Hepatocyte (in vitro differentiated cells): Measurements from ENCODE around the gene LAMTOR4. TPM values are rescaled to one million over a fixed set of nuclear protein-coding genes. Genes with fewer than 3 reads are reported as not detected.

Experiments
- DNase-seq: peaks from one replicate; pipeline ENCODE4 v3.0.0-alpha.2; 2016; ENCODE audit warnings: low spot score
- H2AFZ ChIP-seq: fragments of 200-600 bp; sonication (generic); 2 replicates; pipeline ENCODE4 v1.6.0; 2016; ENCODE audit warnings: antibody characterized with exemption, mild to moderate bottlenecking
- H3K27ac ChIP-seq: fragments of 200-600 bp; sonication (generic); 2 replicates; pipeline ENCODE4 v1.5.1; 2016; ENCODE audit warnings: mild to moderate bottlenecking
- H3K27me3 ChIP-seq: fragments of 200-600 bp; sonication (generic); 2 replicates; pipeline ENCODE4 v1.6.1; 2016
- H3K36me3 ChIP-seq: fragments of 200-600 bp; sonication (generic); replicated peaks from 2 replicates; pipeline ENCODE4 v1.5.1; 2016; ENCODE audit warnings: low read depth; ENCODE audit not compliant: insufficient read depth
- H3K4me1 ChIP-seq: fragments of 200-600 bp; sonication (generic); 2 replicates; pipeline ENCODE4 v1.5.1; 2016; ENCODE audit warnings: mild to moderate bottlenecking, moderate library complexity; ENCODE audit not compliant: insufficient read depth
- H3K4me2 ChIP-seq: fragments of 200-600 bp; sonication (generic); 2 replicates; pipeline ENCODE4 v1.6.0; 2016
- H3K4me3 ChIP-seq: fragments of 200-600 bp; sonication (generic); 2 replicates; pipeline ENCODE4 v1.5.1; 2016; ENCODE audit warnings: mild to moderate bottlenecking
- H3K79me2 ChIP-seq: fragments of 200-600 bp; sonication (generic); 2 replicates; pipeline ENCODE4 v1.6.0; 2017; ENCODE audit warnings: mild to moderate bottlenecking
- H3K9me2 ChIP-seq: fragments of 200-600 bp; sonication (generic); replicated peaks from 2 replicates; pipeline ENCODE4 v1.6.0; 2017; ENCODE audit warnings: mild to moderate bottlenecking; ENCODE audit not compliant: insufficient read depth
- H3K9me3 ChIP-seq: fragments of 200-600 bp; sonication (generic); 2 replicates; pipeline ENCODE4 v1.5.1; 2016; ENCODE audit warnings: low read depth, mild to moderate bottlenecking
- H4K20me1 ChIP-seq: fragments of 200-600 bp; sonication (generic); 2 replicates; pipeline ENCODE4 v1.6.0; 2016; ENCODE audit warnings: mild to moderate bottlenecking; ENCODE audit not compliant: insufficient read depth, poor library complexity, severe bottlenecking
- EZH2 ChIP-seq: fragments of 200-600 bp; sonication (generic); IDR thresholded peaks from 2 replicates; pipeline ENCODE4 v1.6.1; 2016; ENCODE audit warnings: antibody characterized with exemption, mild to moderate bottlenecking, borderline replicate concordance
- EZH2phosphoT487 ChIP-seq: fragments of 200-600 bp; sonication (generic); IDR thresholded peaks from one replicate; pipeline ENCODE4 v1.6.1; 2018; ENCODE audit warnings: antibody characterized with exemption, mild to moderate bottlenecking, low read depth, moderate library complexity; ENCODE audit not compliant: unreplicated experiment, severe bottlenecking
- WGBS: methylation state at CpG from one replicate; pipeline ENCODE4 v1.1.6; 2016; ENCODE audit warnings: low lambda C conversion rate; ENCODE audit errors: missing lambda C conversion rate; 5-methylcytosine and 5-hydroxymethylcytosine counted together
- polyA plus RNA-seq: library from polyadenylated mRNA; unstranded; fragments of >200 nt; fragmentation: Nextera tagmentation; extraction: Ambion mirVana; gene quantifications from 2 replicates; pipeline ENCODE4 v1.2.1, GENCODE V29; 2016
- total RNA-seq: library from RNA; depleted of rRNA; stranded (reverse); fragments of >200 nt; gene quantifications from 2 replicates; pipeline ENCODE4 v1.2.3, GENCODE V29; 2014
- TF ChIP-seq, protein P1 (sequence below): fragments of 200-600 bp; sonication (generic); IDR thresholded peaks from 2 replicates; pipeline ENCODE4 v1.5.1; 2016; ENCODE audit warnings: antibody characterized with exemption, mild to moderate bottlenecking; ENCODE audit not compliant: poor library complexity

Gene LAMTOR4
- total and polyA plus RNA-seq, 2 experiments from 2014 or later = 90.5 to 228 TPM

DNA sequence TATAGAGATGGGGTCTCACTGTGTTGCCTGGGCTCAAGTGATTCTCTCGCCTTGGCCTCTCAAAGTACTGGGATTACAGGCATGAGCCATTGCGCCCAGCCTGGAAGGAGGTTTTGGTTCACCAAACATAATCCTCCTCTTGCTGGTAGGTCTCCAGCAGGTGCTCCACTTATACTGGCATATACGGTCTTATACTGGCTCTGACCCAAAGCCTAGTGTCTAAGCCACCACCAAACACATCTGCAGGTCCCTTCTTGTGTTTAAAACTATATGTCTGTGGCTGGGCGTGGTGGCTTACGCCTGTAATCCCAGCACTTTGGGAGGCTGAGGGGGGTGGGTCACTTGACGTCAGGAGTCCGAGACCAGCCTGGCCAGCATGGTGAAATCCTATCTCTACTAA, 16.6 kb upstream of the LAMTOR4 start:
- Histone ChIP-seq H3K9me3 (no peaks in the 10 kb centered on the region), H3K4me3 (no peak overlapping the region), H3K27ac (no peak overlapping the region), H3K9me2 (no peaks in the 10 kb centered on the region), H3K79me2 (no peaks in the 10 kb centered on the region), H3K27me3 (no peaks in the 10 kb centered on the region), H4K20me1 (no peaks in the 10 kb centered on the region), H3K4me2 (no peak overlapping the region), H2AFZ (no peak overlapping the region), H3K36me3 (no peaks in the 10 kb centered on the region), H3K4me1 (peaks cover 7% of the 10 kb centered on the region)
- no peak for DNase-seq
- TF ChIP-seq, protein P1, sequence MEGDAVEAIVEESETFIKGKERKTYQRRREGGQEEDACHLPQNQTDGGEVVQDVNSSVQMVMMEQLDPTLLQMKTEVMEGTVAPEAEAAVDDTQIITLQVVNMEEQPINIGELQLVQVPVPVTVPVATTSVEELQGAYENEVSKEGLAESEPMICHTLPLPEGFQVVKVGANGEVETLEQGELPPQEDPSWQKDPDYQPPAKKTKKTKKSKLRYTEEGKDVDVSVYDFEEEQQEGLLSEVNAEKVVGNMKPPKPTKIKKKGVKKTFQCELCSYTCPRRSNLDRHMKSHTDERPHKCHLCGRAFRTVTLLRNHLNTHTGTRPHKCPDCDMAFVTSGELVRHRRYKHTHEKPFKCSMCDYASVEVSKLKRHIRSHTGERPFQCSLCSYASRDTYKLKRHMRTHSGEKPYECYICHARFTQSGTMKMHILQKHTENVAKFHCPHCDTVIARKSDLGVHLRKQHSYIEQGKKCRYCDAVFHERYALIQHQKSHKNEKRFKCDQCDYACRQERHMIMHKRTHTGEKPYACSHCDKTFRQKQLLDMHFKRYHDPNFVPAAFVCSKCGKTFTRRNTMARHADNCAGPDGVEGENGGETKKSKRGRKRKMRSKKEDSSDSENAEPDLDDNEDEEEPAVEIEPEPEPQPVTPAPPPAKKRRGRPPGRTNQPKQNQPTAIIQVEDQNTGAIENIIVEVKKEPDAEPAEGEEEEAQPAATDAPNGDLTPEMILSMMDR = no peak
- TF ChIP-seq EZH2 (no peak), EZH2phosphoT487 (no peak)
- 74% methylated on average over 7 of the region's 7 CpGs for WGBS

- WGBS = 18% methylated on average over 3 of the region's 3 CpGs
- Histone ChIP-seq H3K36me3 (no peaks in the 10 kb centered on the region), H3K79me2 (no peaks in the 10 kb centered on the region), H3K9me2 (no peaks in the 10 kb centered on the region), H3K27ac (no peak overlapping the region), H3K4me1 (peaks cover 7% of the 10 kb centered on the region), H3K27me3 (no peaks in the 10 kb centered on the region), H3K4me2 (no peak overlapping the region), H2AFZ (no peak overlapping the region), H4K20me1 (no peaks in the 10 kb centered on the region), H3K4me3 (no peak overlapping the region), H3K9me3 (no peaks in the 10 kb centered on the region)
- TF ChIP-seq EZH2phosphoT487 = no peak
- TF ChIP-seq EZH2 = no peak
- TF ChIP-seq, protein P1 = peak; percentile 81
- peak; percentile 81 for DNase-seq
These were observed 16.0 kb upstream of the LAMTOR4 start for GRCh38 chr7:100132697-100133151.

GRCh38 chr7:100137851-100138760, 10.6 kb upstream of the LAMTOR4 start:
- WGBS = 91% methylated on average over 13 of the region's 13 CpGs

More at GRCh38 chr7:100137851-100138760, 10.6 kb upstream of the LAMTOR4 start:
- Histone ChIP-seq H3K9me2 (no peaks in the 10 kb centered on the region), H3K27ac (no peak overlapping the region), H3K36me3 (no peaks in the 10 kb centered on the region), H2AFZ (no peak overlapping the region), H3K27me3 (no peaks in the 10 kb centered on the region), H3K4me3 (no peak overlapping the region), H3K4me1 (no peaks in the 10 kb centered on the region), H3K9me3 (no peaks in the 10 kb centered on the region), H3K4me2 (no peak overlapping the region), H4K20me1 (no peaks in the 10 kb centered on the region), H3K79me2 (no peaks in the 10 kb centered on the region)
- TF ChIP-seq EZH2phosphoT487 (no peak), EZH2 (no peak)
- TF ChIP-seq, protein P1 = no peak
- DNase-seq = no peak
